ENCODE data around the gene SCCPDH.

- TF ChIP-seq CTCF (IDR thresholded peaks at IDR 0.05) (no peak), POLR2A (IDR thresholded peaks at IDR 0.05) (no peak)
Measured at GRCh38 chr1:246795906-246796694, 71.9 kb downstream of the SCCPDH start.
